H1 (cell line): Measurements from ENCODE around the gene COL25A1. TPM values are rescaled to one million over a fixed set of nuclear protein-coding genes. Genes with fewer than 3 reads are reported as not detected.

Experiments
- BRCA1 ChIP-seq: IDR thresholded peaks from 2 replicates; pipeline ENCODE4 v1.6.1; 2012; ENCODE audit warnings: low read depth, low read length, improper control_type of control experiment
- CTCF ChIP-seq, 3 experiments: IDR thresholded peaks; 1 replicate in 2 of 3; 2 replicates in 1 of 3; pipeline versions ENCODE4 v1.5.1 to v1.6.1; 2011; ENCODE audit warnings: low read length in 3 of 3, mild to moderate bottlenecking in 3 of 3, inconsistent platforms in 2 of 3, low read depth in 1 of 3, moderate library complexity in 1 of 3; ENCODE audit not compliant: insufficient read depth in 1 of 3; ENCODE audit errors: control extremely low read depth in 1 of 3
- RBBP5 ChIP-seq: IDR thresholded peaks from 2 replicates; pipeline ENCODE4 v1.7.1; 2012; ENCODE audit warnings: low read depth, mild to moderate bottlenecking, inconsistent platforms, low read length, moderate library complexity, borderline replicate concordance
- SIX5 ChIP-seq: IDR thresholded peaks from 2 replicates; pipeline ENCODE4 v1.6.1; 2011; ENCODE audit warnings: mild to moderate bottlenecking, low read depth, low read length
- SP2 ChIP-seq: IDR thresholded peaks from 2 replicates; pipeline ENCODE4 v1.6.1; 2012; ENCODE audit warnings: mild to moderate bottlenecking, low read length, inconsistent platforms
- SP4 ChIP-seq: IDR thresholded peaks from 2 replicates; pipeline ENCODE4 v1.6.1; 2012; ENCODE audit warnings: low read length, inconsistent platforms
- SUZ12 ChIP-seq: fragments of 200-600 bp; sonication (generic); IDR thresholded peaks from 2 replicates; pipeline ENCODE4 v1.6.1; 2012; ENCODE audit warnings: mild to moderate bottlenecking, inconsistent platforms, low read length, moderate library complexity, mixed read lengths
- TBP ChIP-seq: IDR thresholded peaks from 2 replicates; pipeline ENCODE4 v1.6.1; 2011; ENCODE audit warnings: low read depth, low read length, improper control_type of control experiment
- polyA plus RNA-seq, 7 experiments: library from polyadenylated mRNA; depleted of rRNA in 3 of 7; stranded (reverse) in 5 of 7; unstranded in 2 of 7; fragments of >200 nt in 5 of 7; fragments of 200-250 nt in 2 of 7; gene quantifications; 1 replicate in 5 of 7; 2 replicates in 1 of 7; 4 replicates in 1 of 7; pipeline versions ENCODE4 v1.2.1 to v1.2.3, GENCODE V29; 2011 to 2013; ENCODE audit warnings: missing spikeins in 2 of 7, mixed read lengths in 2 of 7
- total RNA-seq: library from RNA; stranded (reverse); fragmentation: NEBNext Ultra II Directional; extraction: Animal tissue kit (Norgen Biotek cat#: 25700); gene quantifications from 2 replicates; pipeline ENCODE4 v1.2.1, GENCODE V29; 2021
- TF ChIP-seq, protein P1 (sequence below): fragments of 300-600 bp; sonication (generic); IDR thresholded peaks from 2 replicates; pipeline ENCODE4 v1.7.1; 2012; ENCODE audit warnings: low read length, moderate library complexity, mild to moderate bottlenecking, inconsistent platforms; ENCODE audit not compliant: insufficient replicate concordance
- TF ChIP-seq, protein P2 (sequence below): IDR thresholded peaks from 2 replicates; pipeline ENCODE4 v1.6.1; 2012; ENCODE audit warnings: inconsistent platforms

Gene COL25A1
- total and polyA plus RNA-seq, 2 of the 8 experiments (the other 6 are each of a cell fraction or from before 2014, with no cell fraction given) = 1.1 to 8.3 TPM

- TF ChIP-seq, protein P1, sequence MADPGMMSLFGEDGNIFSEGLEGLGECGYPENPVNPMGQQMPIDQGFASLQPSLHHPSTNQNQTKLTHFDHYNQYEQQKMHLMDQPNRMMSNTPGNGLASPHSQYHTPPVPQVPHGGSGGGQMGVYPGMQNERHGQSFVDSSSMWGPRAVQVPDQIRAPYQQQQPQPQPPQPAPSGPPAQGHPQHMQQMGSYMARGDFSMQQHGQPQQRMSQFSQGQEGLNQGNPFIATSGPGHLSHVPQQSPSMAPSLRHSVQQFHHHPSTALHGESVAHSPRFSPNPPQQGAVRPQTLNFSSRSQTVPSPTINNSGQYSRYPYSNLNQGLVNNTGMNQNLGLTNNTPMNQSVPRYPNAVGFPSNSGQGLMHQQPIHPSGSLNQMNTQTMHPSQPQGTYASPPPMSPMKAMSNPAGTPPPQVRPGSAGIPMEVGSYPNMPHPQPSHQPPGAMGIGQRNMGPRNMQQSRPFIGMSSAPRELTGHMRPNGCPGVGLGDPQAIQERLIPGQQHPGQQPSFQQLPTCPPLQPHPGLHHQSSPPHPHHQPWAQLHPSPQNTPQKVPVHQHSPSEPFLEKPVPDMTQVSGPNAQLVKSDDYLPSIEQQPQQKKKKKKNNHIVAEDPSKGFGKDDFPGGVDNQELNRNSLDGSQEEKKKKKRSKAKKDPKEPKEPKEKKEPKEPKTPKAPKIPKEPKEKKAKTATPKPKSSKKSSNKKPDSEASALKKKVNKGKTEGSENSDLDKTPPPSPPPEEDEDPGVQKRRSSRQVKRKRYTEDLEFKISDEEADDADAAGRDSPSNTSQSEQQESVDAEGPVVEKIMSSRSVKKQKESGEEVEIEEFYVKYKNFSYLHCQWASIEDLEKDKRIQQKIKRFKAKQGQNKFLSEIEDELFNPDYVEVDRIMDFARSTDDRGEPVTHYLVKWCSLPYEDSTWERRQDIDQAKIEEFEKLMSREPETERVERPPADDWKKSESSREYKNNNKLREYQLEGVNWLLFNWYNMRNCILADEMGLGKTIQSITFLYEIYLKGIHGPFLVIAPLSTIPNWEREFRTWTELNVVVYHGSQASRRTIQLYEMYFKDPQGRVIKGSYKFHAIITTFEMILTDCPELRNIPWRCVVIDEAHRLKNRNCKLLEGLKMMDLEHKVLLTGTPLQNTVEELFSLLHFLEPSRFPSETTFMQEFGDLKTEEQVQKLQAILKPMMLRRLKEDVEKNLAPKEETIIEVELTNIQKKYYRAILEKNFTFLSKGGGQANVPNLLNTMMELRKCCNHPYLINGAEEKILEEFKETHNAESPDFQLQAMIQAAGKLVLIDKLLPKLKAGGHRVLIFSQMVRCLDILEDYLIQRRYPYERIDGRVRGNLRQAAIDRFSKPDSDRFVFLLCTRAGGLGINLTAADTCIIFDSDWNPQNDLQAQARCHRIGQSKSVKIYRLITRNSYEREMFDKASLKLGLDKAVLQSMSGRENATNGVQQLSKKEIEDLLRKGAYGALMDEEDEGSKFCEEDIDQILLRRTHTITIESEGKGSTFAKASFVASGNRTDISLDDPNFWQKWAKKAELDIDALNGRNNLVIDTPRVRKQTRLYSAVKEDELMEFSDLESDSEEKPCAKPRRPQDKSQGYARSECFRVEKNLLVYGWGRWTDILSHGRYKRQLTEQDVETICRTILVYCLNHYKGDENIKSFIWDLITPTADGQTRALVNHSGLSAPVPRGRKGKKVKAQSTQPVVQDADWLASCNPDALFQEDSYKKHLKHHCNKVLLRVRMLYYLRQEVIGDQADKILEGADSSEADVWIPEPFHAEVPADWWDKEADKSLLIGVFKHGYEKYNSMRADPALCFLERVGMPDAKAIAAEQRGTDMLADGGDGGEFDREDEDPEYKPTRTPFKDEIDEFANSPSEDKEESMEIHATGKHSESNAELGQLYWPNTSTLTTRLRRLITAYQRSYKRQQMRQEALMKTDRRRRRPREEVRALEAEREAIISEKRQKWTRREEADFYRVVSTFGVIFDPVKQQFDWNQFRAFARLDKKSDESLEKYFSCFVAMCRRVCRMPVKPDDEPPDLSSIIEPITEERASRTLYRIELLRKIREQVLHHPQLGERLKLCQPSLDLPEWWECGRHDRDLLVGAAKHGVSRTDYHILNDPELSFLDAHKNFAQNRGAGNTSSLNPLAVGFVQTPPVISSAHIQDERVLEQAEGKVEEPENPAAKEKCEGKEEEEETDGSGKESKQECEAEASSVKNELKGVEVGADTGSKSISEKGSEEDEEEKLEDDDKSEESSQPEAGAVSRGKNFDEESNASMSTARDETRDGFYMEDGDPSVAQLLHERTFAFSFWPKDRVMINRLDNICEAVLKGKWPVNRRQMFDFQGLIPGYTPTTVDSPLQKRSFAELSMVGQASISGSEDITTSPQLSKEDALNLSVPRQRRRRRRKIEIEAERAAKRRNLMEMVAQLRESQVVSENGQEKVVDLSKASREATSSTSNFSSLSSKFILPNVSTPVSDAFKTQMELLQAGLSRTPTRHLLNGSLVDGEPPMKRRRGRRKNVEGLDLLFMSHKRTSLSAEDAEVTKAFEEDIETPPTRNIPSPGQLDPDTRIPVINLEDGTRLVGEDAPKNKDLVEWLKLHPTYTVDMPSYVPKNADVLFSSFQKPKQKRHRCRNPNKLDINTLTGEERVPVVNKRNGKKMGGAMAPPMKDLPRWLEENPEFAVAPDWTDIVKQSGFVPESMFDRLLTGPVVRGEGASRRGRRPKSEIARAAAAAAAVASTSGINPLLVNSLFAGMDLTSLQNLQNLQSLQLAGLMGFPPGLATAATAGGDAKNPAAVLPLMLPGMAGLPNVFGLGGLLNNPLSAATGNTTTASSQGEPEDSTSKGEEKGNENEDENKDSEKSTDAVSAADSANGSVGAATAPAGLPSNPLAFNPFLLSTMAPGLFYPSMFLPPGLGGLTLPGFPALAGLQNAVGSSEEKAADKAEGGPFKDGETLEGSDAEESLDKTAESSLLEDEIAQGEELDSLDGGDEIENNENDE = no peak
- no peak for TF ChIP-seq SP4
- TF ChIP-seq TBP = no peak
- no peak for TF ChIP-seq BRCA1
- TF ChIP-seq RBBP5 = no peak
- no peak for TF ChIP-seq SP2
- TF ChIP-seq CTCF (IDR thresholded peaks at IDR 0.05; ENCODE audit: control extremely low read depth in 1 of 3, insufficient read depth in 1 of 3, low read depth in 1 of 3, low read length in 3 of 3) = no peak
- no peak for TF ChIP-seq SIX5
- TF ChIP-seq, protein P2, sequence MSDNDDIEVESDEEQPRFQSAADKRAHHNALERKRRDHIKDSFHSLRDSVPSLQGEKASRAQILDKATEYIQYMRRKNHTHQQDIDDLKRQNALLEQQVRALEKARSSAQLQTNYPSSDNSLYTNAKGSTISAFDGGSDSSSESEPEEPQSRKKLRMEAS = no peak
- no peak for TF ChIP-seq SUZ12
Observed at GRCh38 chr4:109077505-109077904, 225.0 kb downstream of the COL25A1 start (continued).
